H1 (cell line): ENCODE measurements around the gene PIEZO1. TPM values are rescaled to one million over a fixed set of nuclear protein-coding genes. Genes with fewer than 3 reads are reported as not detected.

Experiments used
- CTCF ChIA-PET: fragments of 300-600 bp; sonication (Branson Sonifier 250); formaldehyde crosslinking; loops from one replicate; lab custom pipeline; 2021; ENCODE audit not compliant: partially characterized antibody; lab: Charles Lee
- POLR2A ChIA-PET: fragments of 300-600 bp; sonication (Branson Sonifier 250); formaldehyde crosslinking; loops from one replicate; lab custom pipeline; 2021; ENCODE audit warnings: inconsistent platforms; ENCODE audit not compliant: partially characterized antibody; lab: Charles Lee
- DNase-seq, 2 experiments: peaks; one replicate each; pipeline versions ENCODE4 v3.0.0 to v3.0.0-alpha.2; 2010 to 2022; ENCODE audit warnings: low spot score in 2 of 2, low read depth in 1 of 2, mixed read lengths in 1 of 2
- FAIRE-seq: peaks from 2 replicates; lab custom pipeline; 2011; peaks lifted over from hg19 to GRCh38; lab: Jason Lieb, UNC
- H2AFZ ChIP-seq: 2 replicates; pipeline ENCODE4 v1.8.1; 2012; ENCODE audit warnings: low read length, inconsistent platforms
- H2AK5ac ChIP-seq: 2 replicates; pipeline ENCODE4 v1.6.1; 2013; ENCODE audit warnings: low read depth, low read length
- H2BK120ac ChIP-seq: replicated peaks from 2 replicates; pipeline ENCODE3; 2013; ENCODE audit warnings: low read depth, low read length, inconsistent platforms
- H2BK12ac ChIP-seq: 2 replicates; pipeline ENCODE4 v1.6.1; 2013; ENCODE audit warnings: low read depth, low read length
- H2BK15ac ChIP-seq: 2 replicates; pipeline ENCODE4 v1.6.1; 2013; ENCODE audit warnings: low read length
- H2BK20ac ChIP-seq: 2 replicates; pipeline ENCODE4 v1.6.1; 2013; ENCODE audit warnings: low read length
- H2BK5ac ChIP-seq: 2 replicates; pipeline ENCODE4 v1.6.1; 2013; ENCODE audit warnings: low read depth, low read length
- H3K14ac ChIP-seq: 2 replicates; pipeline ENCODE4 v1.6.1; 2013; ENCODE audit warnings: inconsistent platforms; ENCODE audit not compliant: insufficient read length
- H3K18ac ChIP-seq: 2 replicates; pipeline ENCODE4 v1.6.1; 2013; ENCODE audit warnings: low read length; ENCODE audit errors: extremely low read depth
- H3K23ac ChIP-seq: 2 replicates; pipeline ENCODE4 v1.6.1; 2013; ENCODE audit warnings: inconsistent platforms; ENCODE audit not compliant: insufficient read length
- H3K23me2 ChIP-seq: 2 replicates; pipeline ENCODE4 v1.6.1; 2013; ENCODE audit warnings: low read depth, low read length
- H3K27ac ChIP-seq: 2 replicates; pipeline ENCODE4 v1.6.1; 2011; ENCODE audit warnings: low read depth, low read length, inconsistent platforms
- H3K27me3 ChIP-seq, 4 experiments: replicated peaks in 1 of 4; 1 replicate in 1 of 4; 2 replicates in 3 of 4; pipeline versions ENCODE4 v1.6.1 to v1.8.1; 2011 to 2013; ENCODE audit warnings: low read length in 3 of 4, mild to moderate bottlenecking in 3 of 4, inconsistent platforms in 2 of 4, mixed read lengths in 2 of 4, moderate library complexity in 1 of 4; ENCODE audit not compliant: control insufficient read depth in 3 of 4, insufficient read depth in 3 of 4; ENCODE audit errors: extremely low read depth in 1 of 4
- H3K36me3 ChIP-seq, 4 experiments: 2 replicates each; pipeline versions ENCODE4 v1.6.1 to v1.8.1; 2011 to 2013; ENCODE audit warnings: mild to moderate bottlenecking in 4 of 4, low read length in 3 of 4, moderate library complexity in 2 of 4, control low read depth in 1 of 4, inconsistent platforms in 1 of 4; ENCODE audit not compliant: insufficient read depth in 4 of 4, control insufficient read depth in 2 of 4
- H3K4ac ChIP-seq: replicated peaks from 2 replicates; pipeline ENCODE3; 2013; ENCODE audit warnings: low read length, low read depth, mixed read lengths, inconsistent platforms; ENCODE audit not compliant: insufficient read length
- H3K4me1 ChIP-seq, 4 experiments: replicated peaks in 1 of 4; 1 replicate in 1 of 4; 2 replicates in 3 of 4; pipeline versions ENCODE4 v1.6.1 to v1.8.1; 2011 to 2013; ENCODE audit warnings: low read length in 3 of 4, inconsistent platforms in 2 of 4, mixed read lengths in 1 of 4; ENCODE audit not compliant: insufficient read depth in 4 of 4, control insufficient read depth in 3 of 4
- H3K4me2 ChIP-seq, 2 experiments: 2 replicates each; pipeline versions ENCODE4 v1.6.1 to v1.8.1; 2011 to 2013; ENCODE audit warnings: low read depth in 2 of 2, low read length in 2 of 2, control low read depth in 1 of 2, inconsistent platforms in 1 of 2, mild to moderate bottlenecking in 1 of 2; ENCODE audit not compliant: insufficient read depth in 1 of 2
- H3K4me3 ChIP-seq, 4 experiments: fragments of 200-600, 300-600 bp in 1 of 4; sonication (generic), shearing (Covaris generic), sonication (Bioruptor Twin) in 1 of 4; 2 replicates each; pipeline versions ENCODE4 v1.5.1 to v1.8.1; 2011 to 2016; ENCODE audit warnings: low read length in 4 of 4, low read depth in 3 of 4, control low read depth in 2 of 4, inconsistent platforms in 2 of 4, mild to moderate bottlenecking in 2 of 4, mixed read lengths in 1 of 4, moderate library complexity in 1 of 4; ENCODE audit not compliant: insufficient read depth in 2 of 4; ENCODE audit errors: extremely low read depth in 1 of 4
- H3K56ac ChIP-seq: replicated peaks from 2 replicates; pipeline ENCODE3; 2013; ENCODE audit warnings: low read depth, mild to moderate bottlenecking, mixed read lengths, low read length, inconsistent platforms; ENCODE audit not compliant: insufficient read length
- H3K79me1 ChIP-seq: 2 replicates; pipeline ENCODE4 v1.6.1; 2013; ENCODE audit warnings: low read depth, low read length, control low read depth
- H3K79me2 ChIP-seq, 2 experiments: 2 replicates each; pipeline versions ENCODE4 v1.6.1 to v1.8.1; 2012 to 2013; ENCODE audit warnings: low read length in 2 of 2, mild to moderate bottlenecking in 2 of 2, inconsistent platforms in 1 of 2; ENCODE audit not compliant: insufficient read depth in 2 of 2, control insufficient read depth in 1 of 2
- H3K9ac ChIP-seq, 4 experiments: replicated peaks in 1 of 4; 1 replicate in 1 of 4; 2 replicates in 3 of 4; pipeline versions ENCODE4 v1.6.1 to v1.8.1; 2011 to 2013; ENCODE audit warnings: low read depth in 3 of 4, low read length in 3 of 4, control low read depth in 2 of 4, mild to moderate bottlenecking in 2 of 4, moderate library complexity in 2 of 4, inconsistent platforms in 1 of 4; ENCODE audit errors: extremely low read depth in 1 of 4
- H3K9me3 ChIP-seq, 2 experiments: 2 replicates each; pipeline versions ENCODE4 v1.6.1 to v1.8.1; 2012 to 2013; ENCODE audit warnings: mild to moderate bottlenecking in 2 of 2, moderate library complexity in 2 of 2, control low read depth in 1 of 2, inconsistent platforms in 1 of 2, low read depth in 1 of 2, low read length in 1 of 2, mixed read lengths in 1 of 2; ENCODE audit not compliant: insufficient read depth in 2 of 2
- H4K20me1 ChIP-seq, 2 experiments: replicated peaks in 1 of 2; 2 replicates each; pipeline versions ENCODE3 to v1.8.1; 2011 to 2013; ENCODE audit warnings: inconsistent platforms in 2 of 2, low read length in 2 of 2, mild to moderate bottlenecking in 1 of 2; ENCODE audit not compliant: insufficient read depth in 2 of 2, control insufficient read depth in 1 of 2
- H4K5ac ChIP-seq: 2 replicates; pipeline ENCODE4 v1.6.1; 2013; ENCODE audit warnings: low read length, low read depth, mixed read lengths, inconsistent platforms; ENCODE audit not compliant: insufficient read length
- H4K8ac ChIP-seq: 2 replicates; pipeline ENCODE4 v1.8.0; 2013; ENCODE audit warnings: mild to moderate bottlenecking, moderate library complexity, low read length, inconsistent platforms; ENCODE audit not compliant: insufficient read depth; ENCODE audit errors: extremely low read depth
- H4K91ac ChIP-seq: replicated peaks from 2 replicates; pipeline ENCODE3; 2013; ENCODE audit warnings: low read length, mixed read lengths, inconsistent platforms; ENCODE audit not compliant: insufficient read length
- EGR1 ChIP-seq: IDR thresholded peaks from 2 replicates; pipeline ENCODE4 v1.6.1; 2011; ENCODE audit warnings: low read depth, low read length, borderline replicate concordance
- NRF1 ChIP-seq: IDR thresholded peaks from 2 replicates; pipeline ENCODE4 v1.6.1; 2011; ENCODE audit warnings: mild to moderate bottlenecking, low read depth, low read length, improper control_type of control experiment
- WGBS, 2 experiments: shearing (Covaris generic) in 1 of 2; methylation state at CpG; one replicate each; pipeline versions ENCODE4 v1.1.6 to v1.1.7; 2013 to 2015; ENCODE audit warnings: low lambda C conversion rate in 2 of 2, mixed read lengths in 2 of 2, inconsistent platforms in 1 of 2, low coverage in 1 of 2, missing lambda C conversion rate in 1 of 2; ENCODE audit not compliant: insufficient replicate concordance in 2 of 2, insufficient coverage in 1 of 2, insufficient read length in 1 of 2; ENCODE audit errors: extremely low coverage in 1 of 2, missing lambda C conversion rate in 1 of 2; 5-methylcytosine and 5-hydroxymethylcytosine counted together
- polyA plus RNA-seq, 7 experiments: library from polyadenylated mRNA; depleted of rRNA in 3 of 7; stranded (reverse) in 5 of 7; unstranded in 2 of 7; fragments of >200 nt in 5 of 7; fragments of 200-250 nt in 2 of 7; gene quantifications; 1 replicate in 5 of 7; 2 replicates in 1 of 7; 4 replicates in 1 of 7; pipeline versions ENCODE4 v1.2.1 to v1.2.3, GENCODE V29; 2011 to 2013; ENCODE audit warnings: missing spikeins in 2 of 7, mixed read lengths in 2 of 7
- total RNA-seq: library from RNA; stranded (reverse); fragmentation: NEBNext Ultra II Directional; extraction: Animal tissue kit (Norgen Biotek cat#: 25700); gene quantifications from 2 replicates; pipeline ENCODE4 v1.2.1, GENCODE V29; 2021

The PIEZO1 gene
- total and polyA plus RNA-seq, 2 of the 8 experiments (the other 6 are each of a cell fraction or from before 2014, with no cell fraction given) = 42.3 to 67.5 TPM

GRCh38 chr16:88754912-88755744, 29.9 kb downstream of the PIEZO1 start:
- Histone ChIP-seq H2BK20ac (no peak overlapping the region), H3K36me3 (no peaks in the 10 kb centered on the region), H2BK15ac (peak overlapping the region; percentile 92; the same call in 1 of the 2 replicates), H3K79me1 (no peaks in the 10 kb centered on the region; the same call in 1 of the 2 replicates), H4K91ac (no peak overlapping the region), H3K4me3 (no peak overlapping the region), H3K9ac (no peak overlapping the region), H2BK12ac (peak overlapping the region; percentile 50; the same call in 1 of the 2 replicates), H2BK5ac (peak overlapping the region; percentile 18; the same call in 1 of the 2 replicates), H3K23me2 (no peaks in the 10 kb centered on the region), H3K27me3 (no peaks in the 10 kb centered on the region), H3K14ac (no peak overlapping the region), H3K79me2 (no peaks in the 10 kb centered on the region; a peak in 1 of 4 replicates), H3K4ac (no peak overlapping the region), H2BK120ac (no peak overlapping the region), H4K5ac (no peak overlapping the region), H3K18ac (no peak overlapping the region; the same call in 1 of the 2 replicates), H2AK5ac (no peak overlapping the region), H4K20me1 (peaks cover 0 to 2% of the 10 kb centered on the region in 2 experiments), H3K27ac (no peak overlapping the region), H3K4me2 (no peak overlapping the region), H3K23ac (no peak overlapping the region), H3K56ac (no peak overlapping the region), H2AFZ (no peak overlapping the region), H3K4me1 (peaks cover 0 to 20% (median 7%) of the 10 kb centered on the region in 4 experiments; a peak in 4 of 7 replicates), H4K8ac (peak overlapping the region; percentile 91), H3K9me3 (no peaks in the 10 kb centered on the region)
- 80% methylated on average over 34 of the region's 42 CpGs; no CpG with 5 or more reads in 1 of the 2 experiments for WGBS, 2 experiments
- no peak for DNase-seq
- TF ChIP-seq NRF1 (no peak), EGR1 (0 out of 2 replicates have a peak, but pooled peaks have one; percentile 5)
- ChIA-PET CTCF (interaction anchor here (0.6 to 25.0 kb wide), 14 partner anchors 8 to 412 kb away, joined by 3 to 251 read pairs (median 4); no protein-coding TSS in a partner anchor), POLR2A (interaction anchor here (1.0 to 2.9 kb wide), 4 partner anchors 10 to 55 kb away, joined by 3 to 13 read pairs (median 4); partner anchors contain the start of gene APRT)
- no peak for FAIRE-seq
